GM08714 (cell line): ENCODE results near the gene NPAS1.

Source experiments
- H3K4me3 ChIP-seq: fragments of 200-500 bp; sonication (Bioruptor generic); 2 replicates; pipeline ENCODE4 v1.5.1; 2014; ENCODE audit warnings: mild to moderate bottlenecking, low read length, inconsistent platforms
- ZNF274 ChIP-seq: IDR thresholded peaks from 2 replicates; pipeline ENCODE4 v1.6.1; 2012; ENCODE audit warnings: mild to moderate bottlenecking, low read depth, low read length

The NPAS1 gene

GRCh38 chr19:47086280-47086679 lies 66.6 kb downstream of the NPAS1 start:
- no peak for TF ChIP-seq ZNF274
- H3K4me3 ChIP-seq = no peak overlapping the region

GRCh38 chr19:47089767-47090350 lies 70.2 kb downstream of the NPAS1 start:
- H3K4me3 ChIP-seq = no peak overlapping the region
- no peak for TF ChIP-seq ZNF274

DNA sequence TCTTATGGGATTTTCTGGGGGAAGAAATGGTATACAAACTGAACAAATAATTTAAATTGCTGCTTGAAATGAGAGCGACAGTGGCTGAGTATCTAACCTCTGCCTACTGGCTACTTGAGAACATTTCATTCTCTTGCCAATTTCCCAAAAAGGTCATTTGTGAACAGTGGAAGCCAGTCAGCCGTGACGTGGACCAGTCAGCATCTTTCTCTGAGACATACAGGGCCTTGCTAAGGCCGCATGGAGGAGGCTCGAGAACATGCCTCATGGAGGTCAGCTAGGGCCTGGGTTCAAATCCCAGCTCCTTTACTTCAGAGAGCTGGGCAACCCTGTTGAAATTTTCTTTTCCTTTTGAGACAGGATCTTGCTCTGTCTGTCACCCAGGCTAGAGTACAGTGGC lies 73.6 kb downstream of the NPAS1 start:
- no peak for TF ChIP-seq ZNF274
- no peak overlapping the region for H3K4me3 ChIP-seq

- H3K4me3 ChIP-seq = no peak overlapping the region
- no peak for TF ChIP-seq ZNF274
Measured at GRCh38 chr19:47093841-47094240, 74.2 kb downstream of the NPAS1 start.

GRCh38 chr19:47094557-47095475 lies 75.2 kb downstream of the NPAS1 start:
- no peak for TF ChIP-seq ZNF274
- no peak overlapping the region for H3K4me3 ChIP-seq
